Activated CD8-positive, alpha-beta memory T cell treated with anti-CD3 and anti-CD28 coated beads for 24 hours (primary cell): ENCODE measurements around the gene FAM53B.
A peak's percentile ranks its signal among the peaks of the same experiment; 100 is the strongest.

ENCODE experiments used
- DNase-seq: peaks from one replicate; pipeline ENCODE4 v3.0.0-alpha.2; 2020

FAM53B gene

GRCh38 chr10:124707144-124707467 is 37.1 kb downstream of the FAM53B start:
- no peak for DNase-seq

DNA sequence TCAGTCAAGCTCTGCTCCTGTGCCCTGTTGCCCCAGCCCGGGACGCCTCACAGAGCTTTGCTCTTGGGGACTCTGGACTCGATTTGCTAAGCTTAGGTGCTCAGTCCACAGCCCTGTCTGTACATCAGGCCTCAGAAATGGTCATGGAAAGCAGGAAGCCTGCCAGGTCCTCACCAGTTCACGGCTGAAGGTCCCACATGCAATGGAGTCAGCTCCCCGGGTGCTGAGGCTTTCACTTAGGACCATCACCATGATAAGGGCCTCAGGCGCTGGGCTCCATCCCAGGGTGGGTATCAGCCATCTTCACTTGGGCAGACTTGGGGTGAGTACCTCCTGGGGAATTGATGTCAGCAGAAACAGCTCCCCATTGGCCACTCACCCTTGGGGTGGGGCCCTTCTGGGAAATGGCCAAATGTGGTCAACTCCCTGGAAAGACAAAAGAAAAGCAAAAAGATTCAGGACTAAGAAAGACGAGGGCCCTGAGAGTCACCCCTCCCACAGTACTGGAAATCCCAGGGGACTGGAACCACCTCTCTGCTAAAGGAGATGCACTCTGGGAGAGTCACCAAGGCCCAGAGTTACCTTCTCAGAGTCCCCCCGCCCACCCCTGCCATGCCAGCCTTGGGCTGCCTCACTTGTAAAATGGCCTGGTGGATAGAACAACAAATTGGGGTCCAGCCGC is 37.6 kb downstream of the FAM53B start:
- DNase-seq: no peak

DNA sequence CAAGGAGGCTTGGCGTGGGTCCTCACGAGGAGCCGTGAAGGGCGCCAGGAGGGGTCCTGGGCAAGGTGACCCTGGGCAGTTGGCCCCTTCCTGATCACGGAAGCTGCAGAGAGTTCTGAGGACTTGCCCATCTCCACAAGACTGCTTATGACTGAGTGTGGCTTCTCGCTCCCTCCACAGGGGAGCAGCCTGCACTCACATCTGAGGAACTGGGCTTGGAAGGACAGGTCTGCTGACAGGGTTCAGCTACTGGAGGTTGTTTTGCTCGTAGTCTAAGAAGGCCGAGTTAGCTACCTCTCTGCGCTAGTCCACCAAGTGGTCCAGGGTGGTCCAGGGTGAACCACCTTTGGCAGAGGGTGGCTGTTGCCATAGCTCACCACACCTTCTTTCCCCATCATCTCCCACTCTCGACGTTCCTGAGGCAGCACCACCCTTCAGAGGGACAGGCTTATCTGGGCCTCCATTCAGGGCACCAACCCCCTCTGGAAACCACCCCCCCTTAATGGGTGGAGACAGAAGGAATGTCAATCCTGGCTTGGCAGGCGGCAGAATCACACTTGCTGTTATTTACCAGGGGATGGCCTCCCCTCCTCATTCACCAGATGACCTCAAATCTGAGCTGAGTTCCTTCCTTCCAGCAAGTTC is 38.2 kb downstream of the FAM53B start:
- DNase-seq: no peak

- DNase-seq: no peak
Observed at GRCh38 chr10:124705381-124705740, 38.8 kb downstream of the FAM53B start.

GRCh38 chr10:124704428-124705380 is 39.5 kb downstream of the FAM53B start:
- DNase-seq: no peak

GRCh38 chr10:124703778-124704427 is 40.3 kb downstream of the FAM53B start:
- no peak for DNase-seq

DNA sequence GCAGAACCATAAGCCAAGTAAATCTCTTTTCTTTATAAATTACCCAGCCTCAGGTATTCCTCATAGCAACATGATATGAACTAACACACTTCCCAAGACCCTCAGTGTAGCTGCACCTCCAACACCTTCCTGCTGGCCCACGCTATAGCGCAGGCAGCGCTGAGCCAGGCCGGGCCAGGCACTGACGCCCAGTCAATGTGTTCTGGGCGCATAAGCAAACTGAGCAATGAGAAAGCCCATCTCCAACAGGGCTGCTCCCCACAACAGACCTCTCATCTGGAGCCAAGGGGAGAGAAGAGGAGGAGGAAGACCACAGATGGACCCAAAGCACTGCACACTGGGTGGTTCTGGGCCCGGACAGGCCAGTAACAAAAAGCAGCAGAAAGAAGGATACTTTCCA is 40.8 kb downstream of the FAM53B start:
- DNase-seq: no peak

DNA sequence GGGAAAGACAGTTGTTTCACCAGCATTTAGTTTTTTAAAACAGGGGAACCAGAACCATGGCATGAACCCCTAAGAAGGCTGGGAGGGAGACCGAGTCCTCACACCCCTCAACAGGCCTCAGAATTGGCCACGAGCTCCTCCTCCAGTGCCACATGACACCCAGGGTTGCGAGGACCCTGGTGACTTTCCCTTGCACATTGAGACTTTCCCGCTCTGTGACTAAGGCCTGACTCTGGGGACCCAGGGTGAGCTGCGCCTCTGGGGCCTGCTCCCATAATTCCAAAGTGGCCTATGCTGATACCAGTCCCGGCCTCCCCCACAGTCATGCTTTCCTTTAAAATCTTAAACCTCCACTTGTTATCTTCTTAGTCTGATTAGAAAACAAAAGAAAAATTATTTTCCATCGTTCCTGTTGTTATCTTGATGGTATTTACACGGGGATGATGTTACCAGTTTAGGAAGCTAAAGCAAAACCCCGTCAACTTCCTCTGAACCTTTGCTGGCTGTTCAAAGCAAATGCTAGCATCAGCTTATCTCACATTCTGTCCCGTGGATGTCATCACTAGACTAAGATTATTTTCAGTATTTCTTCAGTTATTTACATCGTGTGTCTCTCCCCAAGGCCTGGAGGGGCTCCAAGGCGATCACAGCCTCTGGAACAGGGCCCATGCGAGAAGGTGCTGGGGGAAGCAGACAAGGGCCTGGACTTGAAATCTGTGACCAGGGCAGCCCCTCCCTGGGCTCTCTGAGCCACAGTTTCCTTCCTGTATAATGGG is 42.1 kb downstream of the FAM53B start:
- no peak for DNase-seq

DNA sequence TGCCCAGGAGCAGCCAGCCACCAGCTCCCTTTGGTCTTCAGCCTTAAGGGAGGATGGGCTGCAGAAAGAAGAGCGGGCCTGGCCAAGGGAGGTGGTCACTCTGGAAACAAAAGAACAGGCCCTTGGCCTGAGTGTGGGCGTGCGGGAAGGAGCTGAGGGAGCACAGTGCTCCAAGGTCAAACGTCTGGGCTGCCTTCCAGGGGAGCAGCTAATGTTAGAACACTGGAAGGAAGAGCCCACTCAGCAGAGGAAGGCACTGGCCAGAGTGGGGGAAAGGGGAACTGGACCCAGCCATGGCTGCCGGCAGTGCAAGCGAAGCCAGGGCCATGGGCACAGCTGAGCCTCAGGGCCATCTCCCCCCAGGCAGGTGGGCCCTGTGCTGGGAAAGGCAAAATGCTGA is 42.7 kb downstream of the FAM53B start:
- DNase-seq: no peak

DNA sequence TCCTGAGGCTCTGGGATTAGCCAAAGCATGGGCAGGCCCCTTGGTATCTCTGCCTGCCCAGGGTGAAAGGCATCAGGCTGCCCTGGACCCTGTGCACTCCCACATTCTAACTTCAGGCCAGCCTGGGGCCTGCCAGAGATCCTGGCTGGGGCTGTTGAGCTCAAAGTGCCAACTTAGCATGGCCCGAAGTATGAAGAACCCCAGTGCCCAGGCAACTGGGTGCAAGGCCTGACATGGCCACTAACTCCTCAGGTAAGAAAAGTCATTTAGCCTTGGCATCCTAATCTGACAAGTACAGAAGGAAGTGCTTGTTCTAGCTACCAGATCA is 43.2 kb downstream of the FAM53B start:
- DNase-seq: no peak

GRCh38 chr10:124700293-124701037 is 43.7 kb downstream of the FAM53B start:
- no peak for DNase-seq

GRCh38 chr10:124699471-124700292 is 44.5 kb downstream of the FAM53B start:
- no peak for DNase-seq

DNA sequence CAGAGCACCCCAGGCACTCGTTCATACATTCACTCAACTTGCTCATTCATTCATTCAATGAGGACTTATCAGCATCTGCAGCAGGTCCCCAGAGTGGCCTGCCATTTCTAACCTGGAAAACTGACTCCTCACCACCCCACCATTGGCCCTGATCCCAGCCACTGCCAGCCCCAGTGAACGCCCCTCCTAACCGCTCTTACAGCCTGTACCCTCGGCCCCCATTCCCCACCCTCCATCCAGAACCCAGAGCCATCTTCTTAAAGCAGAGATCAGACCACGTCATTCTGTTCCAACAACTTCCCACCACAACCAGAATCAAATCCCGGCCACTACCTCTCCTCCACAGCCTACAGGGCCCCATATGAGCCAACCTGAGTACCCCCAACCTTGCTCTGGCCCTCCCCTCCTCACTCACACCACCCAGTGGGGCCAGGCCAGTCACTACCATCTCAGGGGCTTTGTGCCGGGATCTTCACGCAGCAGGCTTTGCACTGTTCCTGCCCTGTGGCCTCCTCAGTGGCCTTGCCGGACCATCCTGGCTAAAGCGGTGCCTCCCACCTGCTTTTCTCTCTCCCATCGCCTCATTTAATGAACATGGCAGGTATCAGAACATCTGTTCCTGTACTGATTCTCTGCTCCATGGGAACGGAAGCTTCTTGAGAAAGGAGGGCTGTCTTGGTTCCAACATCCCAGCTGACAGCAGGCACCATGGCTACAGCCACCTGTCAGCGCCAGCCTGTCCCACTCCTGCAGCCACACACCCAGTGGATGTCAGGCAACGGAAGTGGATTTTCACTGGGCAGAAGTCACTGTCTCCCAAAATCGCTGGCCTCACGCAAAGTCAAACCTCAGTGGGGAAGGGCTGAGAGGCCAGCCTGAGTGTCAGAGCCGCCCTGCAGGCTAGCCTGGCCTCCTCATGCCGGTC is 45.4 kb downstream of the FAM53B start:
- DNase-seq: no peak

DNA sequence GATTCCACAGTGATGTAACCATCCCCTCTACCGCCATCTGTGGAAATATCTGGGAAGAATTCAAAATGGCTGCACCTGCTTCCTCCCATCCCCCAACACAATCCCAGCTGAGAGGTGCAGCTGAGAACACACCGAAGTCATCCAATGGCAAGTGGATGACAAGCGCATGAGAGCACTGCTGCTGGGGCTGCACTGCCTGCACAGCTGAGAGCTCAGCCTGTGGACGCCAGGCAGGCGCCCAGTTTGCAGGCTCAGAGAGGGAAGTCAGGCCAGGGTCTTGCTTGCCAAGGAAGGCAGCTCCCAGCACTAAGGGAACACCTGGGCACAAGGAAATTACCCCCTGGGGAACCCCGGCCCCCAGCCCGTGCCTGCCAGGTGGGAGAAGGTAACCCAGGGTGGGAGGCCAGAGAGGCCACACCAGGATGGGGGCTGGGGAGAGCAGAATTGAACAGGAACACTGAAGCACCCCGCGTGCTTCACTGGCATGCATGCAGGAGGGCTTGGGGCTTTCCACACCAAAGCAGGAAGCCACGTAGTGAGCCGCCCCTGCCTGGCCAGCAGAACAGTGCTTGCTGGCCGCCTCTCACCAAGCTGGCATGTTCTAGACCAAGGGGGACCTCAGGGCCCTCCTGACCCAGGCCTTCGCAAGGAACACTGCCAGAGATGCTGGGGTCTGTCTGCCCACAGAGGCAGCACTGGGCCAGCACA is 46.2 kb downstream of the FAM53B start:
- peak; percentile 84 for DNase-seq

DNA sequence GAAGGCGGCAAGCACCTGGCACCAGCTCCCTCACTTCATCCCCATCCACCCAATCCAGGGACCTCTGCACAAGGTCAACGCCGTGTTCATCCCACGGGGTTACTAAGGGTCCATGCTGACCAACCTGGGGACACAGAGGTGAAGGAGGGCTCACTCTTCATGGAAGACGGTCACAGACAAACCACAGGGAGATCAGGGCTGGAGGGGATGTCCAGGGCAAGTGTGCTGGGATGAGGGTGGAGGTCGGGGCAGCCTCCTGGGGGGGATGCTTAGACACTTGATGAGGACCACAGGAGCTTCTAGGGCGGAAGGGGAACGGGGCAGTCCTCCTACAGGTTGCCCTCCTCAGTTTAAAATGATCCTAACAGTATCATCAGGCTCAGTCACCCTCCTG is 46.7 kb downstream of the FAM53B start:
- no peak for DNase-seq

GRCh38 chr10:124696446-124697392 is 47.5 kb downstream of the FAM53B start:
- DNase-seq: peak; percentile 81

DNA sequence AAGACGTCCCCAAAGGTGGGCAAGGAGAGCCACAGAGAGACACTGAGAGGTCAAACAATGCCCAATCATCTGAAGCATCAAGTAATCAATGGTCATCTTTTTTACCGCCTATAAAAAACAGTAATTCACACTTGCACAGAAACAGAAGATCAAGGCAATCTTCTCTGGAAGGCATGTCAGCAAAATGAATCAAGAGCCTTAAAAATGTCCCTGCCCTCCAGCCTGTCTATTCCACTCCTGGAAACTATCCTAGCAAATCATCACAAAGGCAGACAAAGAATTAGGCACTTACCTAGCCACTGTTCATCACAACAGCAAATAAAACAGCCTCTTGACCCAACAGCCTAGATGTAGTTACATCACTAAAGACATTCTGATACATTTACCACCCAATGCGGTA is 48.9 kb downstream of the FAM53B start:
- no peak for DNase-seq
